Stimulated activated CD8-positive, alpha-beta memory T cell treated with anti-CD3 and anti-CD28 coated beads, Interleukin-2, amount 100 ng/mL, for 48 hours (primary cell): ENCODE data around the gene TFAP2B.

Experiments
- DNase-seq, 2 donors: peaks; one replicate each; pipeline ENCODE4 v3.0.0-alpha.2; 2020; ENCODE audit warnings: low read depth in 2 of 2

Gene TFAP2B

GRCh38 chr6:50848989-50849795 is 30.5 kb downstream of the TFAP2B start:
- DNase-seq: no peak

DNA sequence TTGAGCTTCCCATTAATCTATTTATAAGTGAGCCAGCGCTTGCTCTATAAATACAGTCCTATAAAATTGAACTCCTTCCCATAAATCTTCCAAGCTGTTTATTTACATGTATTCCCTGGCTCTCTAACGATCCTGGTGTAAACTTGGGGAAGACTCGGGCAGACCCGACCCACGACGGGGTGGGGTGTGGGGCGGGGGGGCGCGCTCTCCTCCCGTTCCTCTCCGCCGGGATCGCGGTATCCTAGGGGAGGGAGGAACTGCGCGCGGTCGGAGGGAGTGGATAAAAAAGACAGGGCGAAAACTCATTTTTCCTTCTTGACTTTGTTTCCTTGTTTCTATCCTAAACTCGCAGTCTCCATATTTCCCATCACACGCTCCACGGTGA is 31.1 kb downstream of the TFAP2B start:
- DNase-seq: no peak

GRCh38 chr6:50850223-50851048 is 31.8 kb downstream of the TFAP2B start:
- DNase-seq: no peak

DNA sequence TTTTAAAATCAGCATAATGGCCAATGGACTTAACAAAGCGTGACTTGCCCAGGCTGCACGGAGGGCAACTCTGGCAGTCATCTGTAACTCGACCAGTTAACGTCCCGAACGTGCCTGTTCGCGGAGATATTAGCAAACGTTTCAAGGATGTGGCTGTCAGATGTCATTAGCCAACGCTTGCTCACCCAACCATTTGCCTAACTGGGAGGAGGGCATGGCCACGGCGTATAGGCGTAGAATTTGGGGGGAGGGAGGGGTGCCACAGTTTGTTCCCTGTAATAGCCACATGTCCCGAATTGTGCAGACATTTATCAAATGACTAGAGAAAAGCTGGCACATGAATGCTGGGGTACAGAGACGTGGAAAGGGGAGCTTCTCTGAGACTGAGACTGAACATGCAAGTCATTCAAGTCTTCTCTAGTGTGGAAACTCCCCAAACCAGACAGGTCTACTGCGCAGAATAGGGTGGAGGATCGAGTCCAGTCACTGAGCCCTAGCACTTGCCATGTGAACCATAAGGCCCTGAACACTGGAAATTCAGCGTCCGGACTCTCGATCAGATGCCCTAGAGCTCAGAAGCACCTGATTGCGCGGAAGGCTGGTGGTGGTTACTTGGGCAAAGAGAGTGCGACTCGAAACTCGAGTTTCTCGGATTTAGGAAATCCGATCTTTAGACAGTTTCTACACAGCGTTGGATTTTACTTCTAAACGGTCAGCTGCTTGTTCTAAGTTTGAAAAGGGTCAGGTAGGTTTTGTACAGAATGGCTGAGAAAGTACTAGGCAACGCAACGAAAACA is 32.6 kb downstream of the TFAP2B start:
- no peak for DNase-seq

DNA sequence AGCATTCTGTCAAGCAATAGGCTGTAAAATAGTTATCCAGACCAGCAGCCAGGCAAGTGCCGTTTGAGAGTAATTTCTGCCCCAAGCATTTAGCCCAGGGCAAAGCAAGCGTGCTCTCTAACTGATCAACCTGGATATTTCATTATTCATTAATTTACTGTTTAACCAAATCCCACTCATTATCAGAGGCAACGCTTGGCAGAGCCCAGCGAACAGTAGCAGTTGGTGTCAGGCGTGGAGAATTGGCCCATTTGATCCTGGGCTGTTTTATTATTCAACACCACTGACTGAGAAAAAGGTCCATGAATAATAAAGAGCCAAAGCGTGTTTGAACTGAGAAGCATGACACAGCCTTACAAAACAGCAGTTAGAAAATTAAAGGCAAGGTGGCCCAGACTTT is 35.3 kb downstream of the TFAP2B start:
- DNase-seq: no peak

- no peak for DNase-seq
Observed at GRCh38 chr6:50861692-50862091, 43.0 kb downstream of the TFAP2B start.

GRCh38 chr6:50862176-50862575 is 43.5 kb downstream of the TFAP2B start:
- DNase-seq: no peak

DNA sequence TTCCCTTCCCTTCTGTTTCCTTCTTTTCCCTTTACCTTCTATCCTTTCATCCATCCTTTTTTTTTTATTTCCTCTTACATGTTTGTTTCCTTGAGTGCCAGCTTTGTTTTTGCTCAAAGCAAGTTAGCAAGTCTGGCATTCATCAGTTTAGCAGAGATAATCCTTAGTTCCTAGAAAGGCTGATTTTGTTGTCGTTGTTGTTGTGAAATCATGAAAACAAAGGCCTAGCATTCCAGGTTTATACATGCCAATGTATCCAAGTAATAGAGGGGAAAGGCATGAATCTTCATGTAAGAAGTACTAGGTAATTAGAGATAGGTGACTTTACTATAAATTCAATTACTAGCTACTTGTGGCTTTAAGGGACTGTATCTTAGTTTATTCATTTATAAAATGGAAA is 45.9 kb downstream of the TFAP2B start:
- DNase-seq: no peak

- no peak for DNase-seq
Observed at GRCh38 chr6:50868466-50868865, 49.8 kb downstream of the TFAP2B start.

- DNase-seq: no peak
Observed at GRCh38 chr6:50873167-50873566, 54.5 kb downstream of the TFAP2B start.

DNA sequence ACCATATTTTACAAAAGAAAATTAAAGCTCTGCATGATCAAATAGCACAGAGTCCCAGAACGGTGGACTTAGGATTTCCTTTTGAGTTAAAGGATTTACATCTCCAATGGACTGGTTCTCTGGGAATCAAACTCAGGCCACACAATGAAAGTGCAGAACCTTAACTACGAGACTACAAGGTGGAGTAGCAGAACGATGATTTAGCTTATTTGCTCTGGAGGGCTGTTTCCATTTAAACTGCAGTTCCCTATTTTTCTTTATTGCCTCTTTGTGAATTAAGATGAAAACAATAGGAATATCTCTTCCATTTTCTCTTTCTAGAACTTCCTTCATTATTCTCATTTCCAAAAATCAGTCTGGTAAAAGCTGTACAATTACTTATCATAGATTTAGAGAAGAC is 65.7 kb downstream of the TFAP2B start:
- no peak for DNase-seq

DNA sequence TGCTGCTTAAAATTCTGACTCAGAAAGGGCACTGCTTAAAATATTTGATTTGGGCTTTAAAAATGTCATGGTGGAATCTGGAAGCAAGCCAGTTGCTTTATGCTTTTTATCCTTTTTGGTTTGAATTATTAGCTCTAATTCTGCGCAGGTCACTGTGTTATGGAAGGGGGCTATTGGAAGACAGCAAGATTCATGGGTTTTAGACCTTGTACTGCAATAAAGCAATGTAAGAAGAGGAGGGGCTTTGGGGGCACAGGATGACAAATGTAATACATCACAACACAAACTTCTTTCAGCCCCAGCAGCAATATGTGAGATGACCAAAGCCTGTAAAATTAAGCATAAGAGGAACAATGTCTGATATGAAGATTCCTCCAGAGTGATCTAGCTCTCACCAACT is 68.4 kb downstream of the TFAP2B start:
- no peak for DNase-seq

DNA sequence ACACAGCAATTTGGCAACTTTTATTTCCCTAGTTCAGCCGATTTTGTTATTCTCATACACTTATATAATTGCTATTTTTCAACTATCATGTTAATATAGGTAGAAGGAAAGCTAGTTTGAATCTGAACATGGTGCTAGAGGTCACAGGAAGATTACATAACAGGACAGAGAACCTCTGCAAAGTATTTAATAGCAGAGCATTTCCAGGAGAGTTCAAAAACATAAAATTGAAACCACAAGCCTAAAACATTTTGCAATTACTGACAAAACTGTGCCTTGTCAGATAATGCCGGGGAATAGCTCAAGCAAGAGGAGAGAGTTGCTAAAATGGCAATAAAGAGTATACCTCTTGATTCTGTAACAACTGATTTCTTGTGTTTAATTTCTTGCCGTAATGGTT is 70.8 kb downstream of the TFAP2B start:
- DNase-seq: no peak

GRCh38 chr6:50889935-50890334 is 71.3 kb downstream of the TFAP2B start:
- DNase-seq: no peak

GRCh38 chr6:50890579-50890978 is 71.9 kb downstream of the TFAP2B start:
- DNase-seq: no peak

- DNase-seq: no peak
Observed at GRCh38 chr6:50891290-50891689, 72.6 kb downstream of the TFAP2B start.
